NCI-H1694 (cell line): ENCODE results near the gene SLC9A3.
"Not testable (repeated sequence)": the region's sequence is repeated elsewhere in the genome, so short reads cannot be mapped to it uniquely, and the experiment has no call there.

Experiments
- DNase-seq: peaks from one replicate; lab custom pipeline; 2025; lab: John Stamatoyannopoulos, UW

Gene SLC9A3

DNA sequence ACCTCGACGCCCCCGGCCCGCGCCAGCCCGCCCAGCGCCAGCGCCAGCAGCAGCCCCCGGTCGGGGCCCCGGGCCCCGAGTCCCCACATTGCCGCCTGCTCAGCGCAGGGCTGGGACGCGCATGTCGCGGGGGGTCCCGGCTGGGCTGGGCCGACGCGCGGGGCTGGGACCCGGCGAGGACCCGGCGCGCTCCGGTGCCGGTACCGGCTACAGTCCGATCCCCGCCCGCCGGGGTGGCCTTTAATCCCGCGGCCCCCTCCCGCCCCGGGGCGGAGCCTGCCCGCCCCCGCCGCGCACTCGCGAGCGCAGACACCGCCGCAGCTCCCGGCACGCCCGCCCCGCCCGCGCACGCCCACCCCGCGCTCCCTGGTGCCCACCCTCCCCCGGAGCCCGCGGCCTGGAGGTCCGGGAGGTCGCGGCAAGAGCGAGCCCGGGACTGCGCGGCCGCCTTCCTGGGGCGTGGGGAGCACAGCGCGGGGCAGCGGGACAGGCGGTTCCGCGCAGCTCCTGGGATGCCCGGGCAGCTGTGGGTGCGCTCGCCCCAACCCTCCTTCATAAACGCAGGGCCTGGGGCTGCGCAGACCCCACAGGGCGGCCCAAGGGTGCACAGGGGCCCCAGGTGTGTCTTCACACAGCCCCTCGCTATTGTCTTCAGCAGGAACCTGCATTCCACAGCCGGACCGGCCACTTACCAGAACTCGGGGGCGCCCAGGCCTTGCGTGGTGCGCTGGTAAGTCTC lies at the start of gene SLC9A3:
Gene SLC9A3 (minus strand): TSS at position 216 of the 739 bp plus-strand sequence.
- no peak for DNase-seq

DNA sequence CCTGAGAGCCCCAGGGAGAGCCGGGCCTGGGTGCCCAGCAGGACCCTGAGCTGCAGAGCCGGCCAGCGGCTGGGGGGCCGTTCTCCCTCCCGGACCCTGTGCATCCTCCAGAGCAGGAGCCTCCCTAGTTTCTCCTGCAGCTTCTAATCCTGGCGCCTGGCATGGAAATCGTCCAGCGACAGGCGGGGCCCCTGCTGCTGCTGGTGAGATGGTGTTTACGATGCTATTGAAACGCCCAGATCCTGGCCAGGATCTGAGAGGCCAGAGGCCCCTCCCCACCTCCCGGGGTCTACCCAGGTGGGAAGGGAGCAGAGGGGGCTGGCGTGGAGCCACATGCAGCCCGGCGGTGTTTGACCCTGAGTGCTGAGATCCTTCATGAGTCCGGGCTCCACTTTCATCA lies 49.7 kb upstream of the SLC9A3 start:
- DNase-seq, result peak; percentile 19

DNA sequence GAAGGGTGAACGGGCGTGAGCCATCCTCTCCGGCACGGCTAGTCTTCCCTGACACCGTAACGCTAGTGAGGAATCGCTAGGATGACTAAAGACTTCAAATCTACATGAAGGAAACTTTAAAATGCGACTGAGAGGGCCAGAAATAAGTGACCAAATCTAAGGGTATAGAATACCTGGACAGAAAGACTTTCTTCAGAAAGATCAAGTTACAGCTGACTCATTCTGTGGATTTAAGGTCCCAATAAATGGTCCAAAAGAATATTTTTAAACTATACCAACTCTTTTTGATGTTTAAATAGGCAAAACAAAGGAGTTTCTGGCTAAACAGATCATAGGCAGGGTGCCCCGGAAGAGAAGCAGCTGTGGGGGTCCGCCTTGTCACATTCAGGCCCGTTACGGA lies 49.0 kb upstream of the SLC9A3 start:
- no peak for DNase-seq

DNA sequence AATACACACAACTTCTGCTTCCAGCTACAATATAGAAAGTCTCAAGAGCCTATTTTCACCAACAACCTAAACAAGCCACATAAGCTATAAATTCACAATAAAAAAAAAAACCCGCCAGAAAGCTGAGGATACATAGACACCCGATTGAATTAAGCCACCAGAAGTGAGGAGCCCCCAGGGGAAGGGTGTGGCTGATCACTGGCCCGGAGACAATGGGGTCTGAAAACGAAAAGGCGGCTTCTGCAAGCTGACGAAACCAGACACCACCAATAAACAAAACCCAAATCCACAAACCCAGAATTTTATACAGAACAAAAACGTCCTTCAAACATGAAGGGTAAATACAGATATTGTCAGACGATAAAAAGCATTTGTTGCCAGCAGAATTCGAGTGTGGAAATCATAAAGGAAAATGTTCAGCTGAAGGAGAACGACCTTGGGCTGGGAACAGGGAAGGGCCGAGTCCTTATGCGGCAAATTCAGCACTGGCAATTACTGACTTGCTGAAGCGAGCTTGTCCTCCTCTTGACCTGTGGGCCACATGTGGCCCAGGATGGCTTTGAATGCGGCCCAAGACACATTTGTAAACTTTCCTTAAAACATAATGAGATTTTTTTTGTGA lies 48.3 kb upstream of the SLC9A3 start:
- DNase-seq, result no peak

DNA sequence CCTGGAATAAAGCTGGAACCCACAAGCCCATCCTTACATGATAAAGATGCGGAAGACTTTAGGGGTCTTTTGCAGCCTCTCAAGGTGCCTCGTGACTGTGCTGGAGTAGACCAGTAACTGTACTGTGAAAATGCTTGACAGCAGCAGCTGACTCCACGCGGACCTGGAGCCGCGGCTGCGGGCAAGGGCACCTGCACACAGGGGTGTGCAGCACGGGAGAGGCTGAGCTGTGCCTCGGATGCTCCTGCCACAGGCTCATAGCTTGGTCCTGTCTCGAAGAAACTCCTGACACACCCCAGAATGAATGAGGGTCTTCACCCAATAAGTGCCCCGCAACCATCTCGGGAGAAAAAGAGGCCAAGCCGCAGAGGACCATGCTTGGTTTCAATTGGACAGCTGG lies 47.5 kb upstream of the SLC9A3 start:
- no peak for DNase-seq

DNA sequence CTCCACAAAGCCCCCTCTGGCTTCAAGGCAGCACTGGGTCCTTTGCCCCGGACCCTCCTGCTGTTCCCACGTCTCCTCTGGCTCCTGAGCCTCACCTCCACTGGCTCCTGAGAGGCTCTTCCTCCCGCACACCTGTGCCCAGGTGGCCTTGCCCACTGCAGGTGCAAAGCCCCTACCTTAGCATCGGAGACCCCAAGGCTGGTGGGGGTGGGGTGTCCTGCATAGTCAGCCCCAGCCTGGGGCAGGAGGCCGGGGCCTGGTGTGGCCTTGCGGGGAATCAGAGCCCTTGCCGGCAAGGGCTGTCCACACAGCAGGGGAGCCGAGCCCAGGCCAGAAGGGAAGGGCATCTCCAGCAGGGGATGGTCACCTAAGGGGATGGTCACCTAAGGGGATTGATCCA lies 46.6 kb upstream of the SLC9A3 start:
- no peak for DNase-seq

DNA sequence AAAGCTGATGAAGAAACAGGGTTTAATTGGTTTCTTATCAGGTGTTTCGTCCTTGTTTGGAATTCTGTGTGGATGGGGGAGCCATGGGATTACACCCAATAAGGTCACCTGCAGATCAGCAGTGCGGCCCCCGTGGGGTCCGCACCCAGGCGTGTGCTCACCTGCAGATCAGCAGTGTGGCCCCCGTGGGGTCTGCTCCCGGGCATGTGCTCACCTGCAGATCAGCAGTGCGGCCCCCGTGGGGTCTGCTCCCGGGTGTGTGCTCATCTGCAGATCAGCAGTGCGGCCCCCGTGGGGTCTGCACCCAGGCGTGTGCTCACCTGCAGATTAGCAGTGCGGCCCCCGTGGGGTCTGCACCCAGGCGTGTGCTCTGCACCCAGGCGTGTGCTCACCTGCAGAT lies 46.2 kb upstream of the SLC9A3 start:
- DNase-seq, result no peak

DNA sequence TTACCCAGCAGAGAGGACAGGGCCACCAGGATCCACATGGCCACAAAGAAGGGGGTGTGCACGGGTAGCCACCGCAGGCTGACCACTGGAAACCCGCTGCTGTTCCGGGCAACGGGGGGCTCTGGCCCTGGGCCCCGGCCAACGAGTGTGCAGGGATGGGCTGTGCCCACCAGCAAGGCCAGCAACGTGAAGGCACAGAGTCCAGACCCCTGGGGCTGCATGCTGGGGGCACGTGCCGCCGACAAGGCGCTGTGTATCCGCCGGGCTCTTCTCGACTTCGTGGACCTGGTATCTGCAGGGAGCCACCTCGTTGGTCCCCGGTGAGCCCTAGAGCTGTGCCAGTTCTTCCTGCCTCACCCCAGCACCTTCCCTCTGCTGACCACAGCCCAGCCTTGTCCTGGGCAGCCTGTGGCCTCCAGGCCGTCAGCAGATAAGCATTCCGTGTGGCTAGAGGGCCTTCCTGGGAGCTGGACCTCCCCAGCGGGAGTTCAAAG lies 45.7 kb upstream of the SLC9A3 start:
- no peak for DNase-seq

DNA sequence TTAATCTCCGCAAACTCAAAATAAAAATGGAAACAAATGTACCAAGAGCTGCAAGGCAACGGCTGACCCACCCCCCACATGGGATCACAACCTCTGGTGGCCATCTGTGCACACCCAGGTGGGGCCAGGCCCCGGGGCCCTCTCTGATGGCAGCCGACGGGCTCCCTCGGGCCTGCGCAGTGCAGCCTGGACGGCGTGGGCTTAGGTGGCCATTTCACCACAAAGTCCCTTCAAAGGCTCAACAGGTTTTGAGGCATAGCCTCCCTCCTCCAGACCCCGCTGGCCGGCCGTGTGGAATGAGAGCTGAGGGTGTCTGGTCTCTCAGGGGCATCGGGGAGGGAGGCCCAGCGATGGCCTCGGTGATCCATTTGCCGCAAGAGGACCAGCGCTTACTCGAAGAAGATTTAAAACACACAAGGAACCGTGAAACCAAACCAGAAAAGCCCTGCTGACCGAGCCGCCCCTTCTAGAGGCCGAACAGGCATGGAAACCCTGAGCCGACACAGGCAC lies 45.2 kb upstream of the SLC9A3 start:
- no peak for DNase-seq

DNA sequence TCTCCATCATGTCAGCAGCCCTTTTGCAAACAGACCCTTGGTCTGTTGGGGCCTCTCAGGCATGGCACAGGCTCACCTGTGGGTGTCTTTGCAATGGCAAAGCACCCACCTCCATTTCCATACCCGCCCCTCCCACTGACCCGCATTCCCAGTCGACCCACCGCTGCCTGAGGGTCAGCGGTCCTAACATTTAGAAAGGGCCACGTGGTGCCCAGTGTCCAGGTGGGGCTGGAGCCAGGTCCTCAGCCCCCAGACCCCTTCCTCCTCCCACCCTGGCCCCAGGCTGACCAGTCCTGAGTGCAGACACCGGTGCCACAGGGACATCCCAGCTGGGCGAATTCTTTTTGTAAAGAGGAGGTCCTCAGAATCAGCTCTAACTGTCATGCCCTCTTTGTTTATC lies 44.6 kb upstream of the SLC9A3 start:
- DNase-seq, result no peak

DNA sequence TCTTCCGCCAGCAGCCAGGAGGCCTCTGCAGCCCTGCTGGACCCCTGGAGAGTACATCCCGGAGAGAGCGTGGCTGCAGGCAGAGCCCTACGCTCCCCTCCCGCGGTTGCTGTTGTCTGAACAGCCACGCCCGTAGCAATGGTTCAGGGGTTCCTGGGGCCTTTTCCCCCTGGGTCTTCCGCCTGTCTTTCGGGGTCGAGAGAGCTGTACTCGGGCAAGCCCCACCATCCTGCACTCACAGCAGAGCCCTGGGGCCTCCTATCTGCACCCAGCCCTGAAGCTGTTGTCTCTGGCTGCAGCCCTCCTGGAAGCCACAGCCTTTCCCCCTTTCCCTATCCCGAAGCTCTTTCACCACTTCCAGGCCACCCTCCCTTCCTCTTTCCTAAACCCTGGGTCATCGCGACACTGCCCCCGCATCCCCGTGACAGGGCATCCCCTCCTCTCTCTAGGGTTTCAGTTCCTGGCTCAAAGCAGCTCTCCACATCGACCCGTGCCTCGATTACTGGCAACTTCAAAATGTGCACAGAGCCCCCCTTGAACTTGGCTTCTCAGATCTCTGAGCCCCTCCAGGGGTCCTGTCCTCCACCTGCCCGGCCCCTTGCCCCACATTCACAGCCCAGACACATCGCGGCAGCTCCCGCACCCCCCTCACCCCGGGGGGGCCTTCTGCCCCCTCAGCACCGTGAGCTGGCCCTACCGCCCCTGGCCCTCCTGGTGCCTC lies 44.0 kb upstream of the SLC9A3 start:
- no peak for DNase-seq

DNA sequence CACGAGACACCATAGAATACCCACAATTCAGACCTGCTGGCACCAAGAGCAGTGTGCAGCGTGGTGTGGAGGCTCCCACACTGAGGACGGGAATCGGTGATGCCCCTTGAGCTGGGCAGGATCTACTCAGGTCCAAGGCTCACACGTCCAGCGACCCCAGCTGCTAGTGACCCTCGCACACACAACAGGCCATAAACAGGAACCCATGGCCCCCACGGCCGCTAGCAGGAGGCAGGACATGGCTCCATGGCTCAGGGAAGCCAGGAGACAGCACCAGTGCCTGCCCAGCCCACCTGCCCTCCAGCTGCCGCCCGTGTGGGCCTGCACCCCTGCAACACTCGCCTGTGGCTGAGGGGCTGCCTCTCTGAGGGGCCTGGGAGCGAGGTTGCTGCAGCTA lies 43.4 kb upstream of the SLC9A3 start:
- no peak for DNase-seq

DNA sequence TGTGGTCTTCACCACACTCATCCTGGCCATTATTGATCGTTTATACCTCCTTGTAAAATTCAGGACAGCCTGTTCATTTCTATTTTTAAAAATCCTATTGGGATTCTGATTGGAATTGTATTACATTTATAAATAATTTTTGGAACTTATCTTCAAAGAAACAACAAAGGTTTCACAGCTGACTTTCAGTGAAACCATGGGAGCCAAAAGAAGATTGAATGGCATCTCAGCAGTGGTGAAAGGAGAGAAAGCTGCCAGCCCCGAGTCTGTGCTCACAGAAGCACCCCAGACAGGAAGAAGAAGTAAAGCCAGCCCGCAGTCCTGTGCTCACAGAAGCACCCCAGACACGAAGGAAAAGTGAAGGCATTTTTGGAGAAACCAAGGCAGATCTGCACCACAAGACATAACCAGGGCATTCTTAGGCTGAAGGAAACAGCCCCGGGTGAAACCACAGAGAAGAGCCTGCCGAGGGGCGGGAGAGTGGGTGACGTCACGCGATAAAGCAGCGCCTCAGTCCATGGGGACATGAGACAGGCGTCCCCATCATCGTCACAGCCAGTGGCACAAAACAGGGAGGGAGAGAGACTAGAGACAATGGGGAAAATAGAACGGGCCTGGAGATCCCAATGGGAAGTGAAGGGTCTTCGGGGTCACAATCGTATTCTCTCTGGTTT lies 42.5 kb upstream of the SLC9A3 start:
- DNase-seq, result no peak

DNA sequence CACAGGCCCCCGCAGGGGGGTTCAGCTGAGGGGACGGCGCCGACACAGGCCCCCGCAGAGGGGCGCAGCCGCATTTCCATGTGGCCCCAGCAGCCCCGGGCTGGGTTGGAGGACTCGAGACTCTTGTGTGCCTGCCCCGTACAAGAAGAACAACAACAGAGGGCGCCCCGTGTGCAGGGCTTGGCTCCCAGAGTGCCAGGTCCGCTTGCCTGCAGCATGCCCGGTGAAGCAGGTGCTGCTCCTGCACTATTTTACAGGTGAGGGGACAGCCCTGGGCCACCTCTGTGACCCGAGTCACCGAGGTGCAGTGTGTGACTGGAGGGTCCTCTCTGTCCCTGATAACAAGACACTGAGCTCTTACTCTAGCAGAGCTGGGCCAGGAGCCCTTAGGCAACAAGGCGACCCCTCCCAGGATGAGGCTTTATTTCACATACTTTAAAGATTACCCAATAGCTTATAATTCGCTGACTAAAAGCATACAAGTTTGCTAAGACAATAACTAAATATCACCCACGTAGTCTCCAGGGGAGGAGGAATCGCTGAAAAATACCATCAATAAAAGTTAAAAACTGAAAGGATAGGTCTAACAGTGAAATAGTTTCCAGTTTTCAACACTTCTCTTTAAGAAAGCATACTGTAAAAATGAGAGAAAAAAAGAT lies 41.7 kb upstream of the SLC9A3 start:
- DNase-seq, result no peak

DNA sequence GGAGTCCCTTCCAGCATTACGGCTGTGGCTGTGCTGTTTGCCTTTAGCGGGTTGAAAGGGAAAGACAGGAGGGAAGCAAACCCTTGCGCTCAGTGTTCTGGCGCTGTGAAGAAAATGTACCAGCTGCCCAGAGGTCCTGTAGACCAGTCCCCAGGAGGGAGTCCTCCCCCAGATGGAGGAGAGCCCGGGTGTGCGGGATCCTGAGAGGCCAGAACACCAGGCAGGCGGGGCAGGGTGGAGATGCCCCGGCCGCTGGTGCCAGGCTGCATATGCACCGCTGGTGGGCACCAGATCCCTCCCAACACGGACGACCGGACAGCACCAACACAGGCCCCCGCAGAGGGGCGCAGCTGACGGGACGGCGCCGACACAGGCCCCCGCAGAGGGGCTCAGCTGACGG lies 37.2 kb upstream of the SLC9A3 start:
- DNase-seq, result no peak

DNA sequence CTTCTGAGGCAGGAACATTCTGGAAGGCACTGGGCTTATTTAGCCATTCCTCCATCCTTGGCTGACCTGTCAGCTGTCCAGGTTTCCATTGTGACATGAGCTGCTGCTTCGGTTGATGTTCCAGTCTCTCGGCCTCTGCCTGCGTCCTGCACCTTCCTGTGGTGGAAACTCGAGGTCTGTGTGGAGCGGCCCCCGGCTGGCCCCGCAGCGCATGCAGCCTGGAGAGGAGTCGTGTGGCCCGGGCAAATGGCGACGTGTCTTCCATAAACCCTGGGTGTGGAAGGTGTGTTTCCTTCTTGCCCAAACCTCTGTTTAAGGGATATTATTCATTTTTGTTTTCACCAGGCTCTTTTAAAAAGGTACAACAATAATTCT lies 36.5 kb upstream of the SLC9A3 start:
- no peak for DNase-seq

DNA sequence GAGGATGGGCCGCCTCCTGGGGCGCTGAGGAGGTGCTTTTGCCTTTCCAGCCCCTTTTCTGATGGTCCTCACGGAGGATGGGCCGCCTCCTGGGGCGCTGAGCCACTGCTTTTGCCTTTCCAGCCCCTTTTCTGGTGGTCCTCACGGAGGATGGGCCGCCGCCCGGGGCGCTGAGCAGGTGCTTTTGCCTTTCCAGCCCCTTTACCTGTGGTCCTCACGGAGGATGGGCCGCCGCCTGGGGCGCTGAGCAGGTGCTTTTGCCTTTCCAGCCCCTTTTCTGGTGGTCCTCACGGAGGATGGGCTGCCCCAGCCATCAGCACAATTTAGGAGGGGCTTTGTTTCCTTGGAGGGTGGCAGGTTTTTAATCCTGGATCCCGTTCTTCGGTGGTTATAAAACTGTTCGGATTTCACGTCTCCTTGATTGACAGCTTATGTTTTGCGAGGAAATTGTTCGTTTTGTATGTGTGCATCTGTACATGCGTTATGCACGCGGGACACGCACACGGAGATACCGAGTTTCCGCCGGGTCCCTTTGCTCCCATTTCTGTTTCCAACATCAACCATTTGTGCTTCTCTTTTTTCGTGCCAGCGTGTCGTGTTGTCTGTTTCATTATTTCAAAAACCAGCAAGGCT lies 34.7 kb upstream of the SLC9A3 start:
- no peak for DNase-seq

DNA sequence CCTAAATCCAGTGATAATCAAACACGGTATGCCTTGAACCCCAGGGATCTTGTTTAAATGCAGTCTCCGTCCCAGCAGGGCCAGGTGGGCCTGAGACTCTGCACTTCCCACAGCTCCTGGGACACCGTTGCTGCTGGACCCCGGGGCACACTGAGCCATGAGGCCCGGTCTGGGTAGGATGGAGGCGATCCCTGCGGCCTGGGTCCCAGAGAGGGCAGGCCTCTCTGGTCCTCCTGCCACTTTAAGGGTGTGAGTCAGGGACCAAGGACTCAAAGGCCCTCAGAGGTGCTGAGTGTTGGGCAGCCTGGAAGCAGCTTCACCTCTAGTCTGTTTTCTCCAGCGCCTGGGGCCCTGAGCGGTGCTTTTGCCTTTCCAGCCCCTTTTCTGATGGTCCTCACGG lies 34.1 kb upstream of the SLC9A3 start:
- DNase-seq, result no peak

DNA sequence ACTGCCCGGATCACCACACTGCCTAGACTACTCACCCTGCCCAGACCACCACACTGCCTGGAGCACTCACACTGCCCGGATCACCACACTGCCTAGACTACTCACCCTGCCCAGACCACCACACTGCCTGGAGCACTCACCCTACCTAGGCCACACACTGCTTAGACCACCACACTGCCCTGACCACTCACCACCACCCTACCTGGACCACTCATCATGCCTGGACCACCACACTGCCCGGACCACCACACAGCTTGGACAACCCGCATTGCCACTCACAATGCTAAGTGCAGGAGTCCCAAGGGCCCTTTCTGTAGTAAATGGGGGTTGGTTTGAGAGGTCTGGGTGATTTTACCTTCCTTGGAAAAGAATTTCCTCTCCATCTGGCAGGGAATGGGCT lies 33.7 kb upstream of the SLC9A3 start:
- DNase-seq, result not testable (repeated sequence)

DNA sequence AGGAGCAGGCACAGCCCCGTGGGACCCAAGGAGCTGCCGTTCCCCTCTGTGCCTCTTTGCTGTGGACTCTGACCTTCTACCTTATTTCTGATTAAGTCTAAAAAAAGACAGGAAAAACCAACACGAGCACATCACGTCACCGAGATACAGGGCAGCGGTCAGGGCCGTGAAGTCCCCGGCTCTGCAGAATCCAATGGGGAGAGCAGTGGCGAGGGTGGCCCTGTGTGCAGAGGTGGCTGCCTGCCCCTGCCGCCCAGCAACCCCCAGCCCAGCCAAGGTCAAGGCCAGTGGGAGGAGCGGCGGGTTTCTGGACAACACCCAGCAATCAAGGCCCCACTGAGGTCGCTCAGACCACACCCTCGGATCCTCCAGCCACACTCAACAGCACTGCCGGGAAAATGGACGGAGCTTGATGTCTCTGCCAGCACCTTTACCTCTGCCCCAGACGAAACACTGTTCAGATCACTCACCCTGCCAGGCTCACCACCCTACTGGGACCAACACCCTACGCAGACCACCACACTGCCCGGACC lies 32.7 kb upstream of the SLC9A3 start:
- DNase-seq, result no peak

DNA sequence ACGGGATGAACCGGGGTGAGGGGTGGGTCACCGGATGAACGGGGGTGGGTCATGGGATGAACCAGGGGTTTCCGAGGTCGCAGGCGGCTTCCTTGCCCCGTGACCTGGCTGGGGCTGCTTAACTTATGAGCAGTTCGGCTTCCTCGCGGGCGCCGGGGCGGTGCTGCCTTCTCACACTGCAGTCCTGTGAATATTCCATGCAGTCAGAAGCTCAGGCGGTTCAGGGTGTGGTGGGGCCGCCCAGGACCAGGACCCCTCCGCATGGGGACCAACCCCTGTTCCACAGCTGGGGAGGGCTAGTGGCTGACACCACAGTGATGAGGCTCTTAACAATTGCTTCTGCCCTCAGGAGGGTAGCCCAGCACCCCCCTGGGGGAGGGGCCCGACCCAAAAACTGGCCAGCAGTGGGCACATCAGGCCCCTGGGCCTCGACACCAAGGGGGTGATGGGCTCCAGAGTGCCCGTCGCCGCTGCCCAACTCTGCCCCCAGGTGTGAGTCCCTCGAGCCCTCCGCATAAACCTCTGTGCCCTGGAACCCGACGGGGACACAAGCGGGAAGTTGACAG lies 30.9 kb upstream of the SLC9A3 start:
- no peak for DNase-seq
